ENCODE results near the gene HIF1A. TPM values are rescaled to one million over a fixed set of nuclear protein-coding genes. Genes with fewer than 3 reads are reported as not detected.

Gene HIF1A
- total and polyA plus RNA-seq, 2 donors (not counting 1 experiment from before 2014, with no cell fraction given), result 44.2 to 261 TPM

DNA sequence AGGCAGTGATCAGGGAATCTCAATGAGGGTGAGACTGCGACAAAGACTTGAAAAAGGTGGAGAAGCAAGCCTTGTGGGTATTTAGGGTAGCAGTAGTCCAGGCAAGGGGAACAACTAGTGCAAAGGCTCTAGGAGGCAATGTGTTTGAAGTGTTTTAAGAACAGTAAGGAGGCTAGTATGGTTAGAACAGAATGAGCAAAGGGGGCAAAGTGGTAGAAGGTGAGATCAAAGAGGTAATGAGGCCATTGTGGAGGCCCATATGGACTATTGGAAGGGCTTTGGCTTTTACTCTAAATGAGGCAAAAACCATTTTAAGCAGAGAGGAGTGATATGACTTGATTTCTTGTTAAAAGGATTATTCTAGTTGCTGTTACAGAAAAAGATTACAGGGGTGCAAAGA, 16.8 kb downstream of the HIF1A start:
- Histone ChIP-seq H3K27me3 (replicated peaks in 1 of 4; ENCODE audit: control extremely low read depth in 1 of 4, control insufficient read depth in 3 of 4, insufficient read depth in 4 of 4, low read length in 3 of 4) (no peaks in the 10 kb centered on the region), H2AFZ (ENCODE audit: insufficient read depth, low read depth, low read length, poor library complexity, severe bottlenecking) (no peak overlapping the region), H3K4me1 (ENCODE audit: control insufficient read depth in 2 of 2, insufficient read depth in 2 of 2, low read length in 2 of 2) (peaks cover 50 to 66% of the 10 kb centered on the region in 2 donors), H3K36me3 (replicated peaks in 1 of 2; ENCODE audit: control extremely low read depth in 1 of 2, control insufficient read depth in 1 of 2, extremely low read depth in 1 of 2, insufficient read depth in 2 of 2, low read length in 1 of 2) (no peaks in the 10 kb centered on the region), H4K20me1 (ENCODE audit: control insufficient read depth, insufficient read depth, low read length, poor library complexity, severe bottlenecking) (peaks cover 65% of the 10 kb centered on the region), H3K9me3 (ENCODE audit: control extremely low read depth in 1 of 3, control insufficient read depth in 2 of 3, insufficient read depth in 1 of 3, low read length in 2 of 3) (peaks cover 0 to 4% (median 0%) of the 10 kb centered on the region in 3 donors), H3K27ac (ENCODE audit: low read length in 2 of 2) (peak overlapping the region in 1 of 2 donors; percentile 42), H3K4me3 (ENCODE audit: control extremely low read depth in 1 of 5, extremely low read depth in 1 of 5, insufficient read depth in 1 of 5, low read depth in 2 of 5, low read length in 4 of 5) (no peak overlapping the region), H3K79me2 (ENCODE audit: control insufficient read depth, insufficient read depth, low read length) (peaks cover 89% of the 10 kb centered on the region), H3K4me2 (replicated peaks; ENCODE audit: low read depth, low read length, poor library complexity, severe bottlenecking) (peak overlapping the region; percentile 37), H3K9ac (ENCODE audit: low read length) (no peak overlapping the region)
- CTCF ChIA-PET, result interaction anchor here (1.0 to 2.3 kb wide), 2 partner anchors 126 to 143 kb away, joined by 3 to 10 read pairs; no protein-coding TSS in a partner anchor
- intact Hi-C loops (cut with micrococcal nuclease), result loop anchor here (1.0 to 5.0 kb wide), 3 partner anchors 8 to 145 kb away; no protein-coding TSS in a partner anchor
- Mint-ChIP-seq H3K27me3 (no peaks in the 10 kb centered on the region), H3K4me1 (peaks cover 79% of the 10 kb centered on the region), H3K27ac (no peak overlapping the region), H3K4me3 (peak overlapping the region; percentile 37), H3K9me3 (ENCODE audit: insufficient read depth) (no peaks in the 10 kb centered on the region)
- POLR2A ChIA-PET, result interaction anchor here (0.6 kb wide), 1 partner anchor 210 kb away, joined by 4 read pairs; no protein-coding TSS in a partner anchor
- TF ChIP-seq EZH2 (IDR thresholded peaks at IDR 0.05; ENCODE audit: borderline replicate concordance, insufficient read depth, low read depth, low read length, poor library complexity, severe bottlenecking), result no peak
- TF ChIP-seq, protein P1, sequence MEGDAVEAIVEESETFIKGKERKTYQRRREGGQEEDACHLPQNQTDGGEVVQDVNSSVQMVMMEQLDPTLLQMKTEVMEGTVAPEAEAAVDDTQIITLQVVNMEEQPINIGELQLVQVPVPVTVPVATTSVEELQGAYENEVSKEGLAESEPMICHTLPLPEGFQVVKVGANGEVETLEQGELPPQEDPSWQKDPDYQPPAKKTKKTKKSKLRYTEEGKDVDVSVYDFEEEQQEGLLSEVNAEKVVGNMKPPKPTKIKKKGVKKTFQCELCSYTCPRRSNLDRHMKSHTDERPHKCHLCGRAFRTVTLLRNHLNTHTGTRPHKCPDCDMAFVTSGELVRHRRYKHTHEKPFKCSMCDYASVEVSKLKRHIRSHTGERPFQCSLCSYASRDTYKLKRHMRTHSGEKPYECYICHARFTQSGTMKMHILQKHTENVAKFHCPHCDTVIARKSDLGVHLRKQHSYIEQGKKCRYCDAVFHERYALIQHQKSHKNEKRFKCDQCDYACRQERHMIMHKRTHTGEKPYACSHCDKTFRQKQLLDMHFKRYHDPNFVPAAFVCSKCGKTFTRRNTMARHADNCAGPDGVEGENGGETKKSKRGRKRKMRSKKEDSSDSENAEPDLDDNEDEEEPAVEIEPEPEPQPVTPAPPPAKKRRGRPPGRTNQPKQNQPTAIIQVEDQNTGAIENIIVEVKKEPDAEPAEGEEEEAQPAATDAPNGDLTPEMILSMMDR (IDR thresholded peaks at IDR 0.05), result no peak
- DNase-seq (no peak), ATAC-seq (ENCODE audit: low read depth) (no peak)
- WGBS (ENCODE audit: insufficient coverage), result 90% methylated on average over 1 of the region's 1 CpG

- DNase-seq (no peak), ATAC-seq (ENCODE audit: low read depth) (no peak)
- Histone ChIP-seq H3K9me3 (ENCODE audit: control extremely low read depth in 1 of 3, control insufficient read depth in 2 of 3, insufficient read depth in 1 of 3, low read length in 2 of 3) (peaks cover 0 to 4% (median 0%) of the 10 kb centered on the region in 3 donors), H3K4me1 (ENCODE audit: control insufficient read depth in 2 of 2, insufficient read depth in 2 of 2, low read length in 2 of 2) (peaks cover 63 to 84% of the 10 kb centered on the region in 2 donors), H3K79me2 (ENCODE audit: control insufficient read depth, insufficient read depth, low read length) (peaks cover 100% of the 10 kb centered on the region), H3K4me3 (ENCODE audit: control extremely low read depth in 1 of 5, extremely low read depth in 1 of 5, insufficient read depth in 1 of 5, low read depth in 2 of 5, low read length in 4 of 5) (no peak overlapping the region), H3K27ac (ENCODE audit: low read length in 2 of 2) (peak overlapping the region in 1 of 2 donors; percentile 24), H3K27me3 (replicated peaks in 1 of 4; ENCODE audit: control extremely low read depth in 1 of 4, control insufficient read depth in 3 of 4, insufficient read depth in 4 of 4, low read length in 3 of 4) (no peaks in the 10 kb centered on the region), H3K4me2 (replicated peaks; ENCODE audit: low read depth, low read length, poor library complexity, severe bottlenecking) (peak overlapping the region; percentile 32), H3K36me3 (replicated peaks in 1 of 2; ENCODE audit: control extremely low read depth in 1 of 2, control insufficient read depth in 1 of 2, extremely low read depth in 1 of 2, insufficient read depth in 2 of 2, low read length in 1 of 2) (no peaks in the 10 kb centered on the region), H4K20me1 (ENCODE audit: control insufficient read depth, insufficient read depth, low read length, poor library complexity, severe bottlenecking) (peaks cover 70% of the 10 kb centered on the region), H3K9ac (ENCODE audit: low read length) (no peak overlapping the region), H2AFZ (ENCODE audit: insufficient read depth, low read depth, low read length, poor library complexity, severe bottlenecking) (no peak overlapping the region)
- WGBS (ENCODE audit: insufficient coverage), result 100% methylated on average over 1 of the region's 4 CpGs
- Mint-ChIP-seq H3K4me1 (peaks cover 85% of the 10 kb centered on the region), H3K27me3 (no peaks in the 10 kb centered on the region), H3K4me3 (peak overlapping the region; percentile 66), H3K9me3 (ENCODE audit: insufficient read depth) (no peaks in the 10 kb centered on the region), H3K27ac (peak overlapping the region; percentile 57)
- POLR2A ChIA-PET, result interaction anchor here (1.0 kb wide), 1 partner anchor 162 kb away, joined by 3 read pairs; no protein-coding TSS in a partner anchor
- CTCF ChIA-PET, result interaction anchor here (0.8 to 1.6 kb wide), 7 partner anchors 15 to 242 kb away, joined by 3 to 7 read pairs (median 3); no protein-coding TSS in a partner anchor
- TF ChIP-seq EZH2 (IDR thresholded peaks at IDR 0.05; ENCODE audit: borderline replicate concordance, insufficient read depth, low read depth, low read length, poor library complexity, severe bottlenecking), result no peak
- TF ChIP-seq, protein P1 (IDR thresholded peaks at IDR 0.05), result no peak
- intact Hi-C loops (cut with micrococcal nuclease), result loop anchor here (2.0 to 5.0 kb wide), 2 partner anchors 15 to 147 kb away; no protein-coding TSS in a partner anchor
Measured at GRCh38 chr14:61713724-61714437, 18.6 kb downstream of the HIF1A start.

Measured in B cell (primary cell).